NB4 (cell line): ENCODE results near the gene SLX4.

Experiments used
- DNase-seq: peaks from one replicate; pipeline ENCODE4 v3.0.0; 2010; ENCODE audit warnings: low read depth
- H3K4me3 ChIP-seq: one replicate; pipeline ENCODE4 v1.5.1; 2011; ENCODE audit warnings: mild to moderate bottlenecking, low read depth, low read length, moderate library complexity
- MYC ChIP-seq: IDR thresholded peaks from 2 replicates; pipeline ENCODE4 v1.6.1; 2011; ENCODE audit warnings: low read depth, low read length
- POLR2A ChIP-seq: IDR thresholded peaks from 2 replicates; pipeline ENCODE4 v1.6.1; 2011; ENCODE audit warnings: mild to moderate bottlenecking; ENCODE audit not compliant: insufficient read length; ENCODE audit errors: extremely low read depth
- TF ChIP-seq, protein P1 (sequence below): IDR thresholded peaks from one replicate; pipeline ENCODE4 v1.5.1; 2012; ENCODE audit warnings: low read depth, low read length
- TF ChIP-seq, protein P2 (sequence below): IDR thresholded peaks from 2 replicates; pipeline ENCODE4 v1.6.1; 2011; ENCODE audit warnings: low read depth, low read length

SLX4 gene

DNA sequence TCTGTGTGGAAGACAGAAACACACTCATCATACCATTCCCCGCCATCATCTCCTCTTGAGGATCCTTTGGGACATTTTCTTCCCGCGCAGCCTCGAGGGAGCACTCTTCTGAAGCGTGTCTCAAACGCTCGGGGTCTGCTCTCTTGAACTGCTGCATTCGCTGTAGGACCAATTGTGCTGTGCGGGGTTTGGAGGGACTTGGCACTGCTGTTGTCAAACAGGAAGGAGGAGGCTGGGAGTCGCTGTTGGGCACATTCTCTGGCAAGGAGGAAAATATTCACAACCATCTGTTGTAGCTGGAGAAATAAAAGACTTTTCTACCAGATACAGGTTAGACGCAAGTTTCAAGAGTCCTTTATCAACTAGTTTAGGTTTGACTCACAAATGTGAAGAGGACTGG lies 5.0 kb downstream of the SLX4 start:
- no peak overlapping the region for H3K4me3 ChIP-seq
- TF ChIP-seq MYC = no peak
- TF ChIP-seq, protein P1, sequence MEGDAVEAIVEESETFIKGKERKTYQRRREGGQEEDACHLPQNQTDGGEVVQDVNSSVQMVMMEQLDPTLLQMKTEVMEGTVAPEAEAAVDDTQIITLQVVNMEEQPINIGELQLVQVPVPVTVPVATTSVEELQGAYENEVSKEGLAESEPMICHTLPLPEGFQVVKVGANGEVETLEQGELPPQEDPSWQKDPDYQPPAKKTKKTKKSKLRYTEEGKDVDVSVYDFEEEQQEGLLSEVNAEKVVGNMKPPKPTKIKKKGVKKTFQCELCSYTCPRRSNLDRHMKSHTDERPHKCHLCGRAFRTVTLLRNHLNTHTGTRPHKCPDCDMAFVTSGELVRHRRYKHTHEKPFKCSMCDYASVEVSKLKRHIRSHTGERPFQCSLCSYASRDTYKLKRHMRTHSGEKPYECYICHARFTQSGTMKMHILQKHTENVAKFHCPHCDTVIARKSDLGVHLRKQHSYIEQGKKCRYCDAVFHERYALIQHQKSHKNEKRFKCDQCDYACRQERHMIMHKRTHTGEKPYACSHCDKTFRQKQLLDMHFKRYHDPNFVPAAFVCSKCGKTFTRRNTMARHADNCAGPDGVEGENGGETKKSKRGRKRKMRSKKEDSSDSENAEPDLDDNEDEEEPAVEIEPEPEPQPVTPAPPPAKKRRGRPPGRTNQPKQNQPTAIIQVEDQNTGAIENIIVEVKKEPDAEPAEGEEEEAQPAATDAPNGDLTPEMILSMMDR = no peak
- no peak for TF ChIP-seq POLR2A
- TF ChIP-seq, protein P2, sequence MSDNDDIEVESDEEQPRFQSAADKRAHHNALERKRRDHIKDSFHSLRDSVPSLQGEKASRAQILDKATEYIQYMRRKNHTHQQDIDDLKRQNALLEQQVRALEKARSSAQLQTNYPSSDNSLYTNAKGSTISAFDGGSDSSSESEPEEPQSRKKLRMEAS = no peak
- DNase-seq = no peak

DNA sequence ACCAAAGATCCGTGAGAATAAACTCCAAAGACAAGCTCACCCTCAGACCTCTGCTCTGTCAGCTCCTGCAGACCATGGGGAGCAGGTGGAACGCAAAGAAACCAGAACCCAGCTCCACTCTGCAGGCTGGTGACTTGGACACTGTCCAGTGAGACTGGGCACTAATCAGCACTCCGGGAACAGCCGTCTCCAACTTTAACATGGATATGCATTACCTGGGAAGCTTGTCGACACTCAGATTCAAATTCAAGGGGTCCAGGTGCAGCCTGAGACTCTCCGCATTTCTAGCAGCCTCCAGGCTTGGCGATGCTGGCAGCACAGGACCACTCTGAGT lies 9.1 kb downstream of the SLX4 start:
- no peak for DNase-seq
- no peak overlapping the region for H3K4me3 ChIP-seq
- TF ChIP-seq, protein P1 = no peak
- TF ChIP-seq POLR2A (no peak), MYC (no peak)
- TF ChIP-seq, protein P2 = no peak

DNA sequence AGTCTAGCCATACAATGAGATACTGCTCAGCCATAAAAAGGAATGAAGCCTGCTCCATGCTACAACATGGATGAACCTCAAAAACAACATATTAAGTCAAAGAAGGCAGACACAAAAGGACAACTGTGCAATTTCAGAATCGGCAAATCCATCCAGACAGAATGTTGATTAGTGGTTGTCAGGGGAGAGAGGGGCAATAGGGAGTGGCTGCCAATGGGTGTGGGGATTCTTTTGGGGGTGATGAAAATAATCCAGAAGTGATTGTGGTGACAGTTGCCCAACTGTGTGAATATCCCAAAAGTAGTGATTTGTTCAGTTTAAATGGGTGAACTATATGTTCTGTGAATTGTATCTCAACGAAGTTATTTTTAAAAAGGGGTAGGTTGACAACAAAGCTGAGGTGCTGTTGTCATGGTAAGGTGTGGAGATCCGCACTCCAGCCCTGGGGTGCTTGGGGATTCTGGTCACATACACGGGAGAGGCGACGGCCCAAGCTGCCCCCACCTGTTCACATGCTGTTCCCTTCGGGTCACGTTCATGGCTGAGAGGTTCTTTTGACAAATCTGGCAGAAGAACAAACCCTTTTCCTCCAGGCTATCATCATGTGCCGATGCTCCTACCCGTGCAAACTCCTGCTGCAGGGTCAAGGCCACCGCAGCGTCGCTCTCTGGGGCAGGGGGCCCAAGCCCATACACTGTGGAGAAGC lies 9.6 kb downstream of the SLX4 start:
- TF ChIP-seq, protein P2 = no peak
- no peak for TF ChIP-seq MYC
- no peak for TF ChIP-seq POLR2A
- TF ChIP-seq, protein P1 = no peak
- no peak for DNase-seq
- H3K4me3 ChIP-seq = no peak overlapping the region

DNA sequence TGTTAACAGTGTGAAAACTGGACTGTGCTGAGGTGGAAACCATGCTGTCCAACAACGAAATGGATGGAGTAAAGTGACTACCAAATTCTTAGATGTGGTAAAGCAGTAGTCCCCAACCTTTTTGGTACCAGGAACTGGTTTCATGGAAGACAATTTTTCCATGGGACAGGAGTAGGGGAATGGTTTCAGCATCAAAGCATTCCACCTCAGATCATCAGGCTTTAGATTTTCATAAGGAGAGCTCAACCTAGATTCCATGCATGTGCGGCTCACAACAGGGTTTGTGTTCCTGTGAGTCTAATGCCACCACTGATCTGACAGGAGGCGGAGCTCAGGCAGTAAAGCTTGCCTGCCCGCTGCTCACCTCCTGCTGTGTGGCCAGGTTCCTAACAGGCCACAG lies 11.5 kb downstream of the SLX4 start:
- no peak overlapping the region for H3K4me3 ChIP-seq
- DNase-seq = no peak
- TF ChIP-seq MYC = no peak
- TF ChIP-seq POLR2A = no peak
- TF ChIP-seq, protein P2 = no peak
- TF ChIP-seq, protein P1 = no peak

DNA sequence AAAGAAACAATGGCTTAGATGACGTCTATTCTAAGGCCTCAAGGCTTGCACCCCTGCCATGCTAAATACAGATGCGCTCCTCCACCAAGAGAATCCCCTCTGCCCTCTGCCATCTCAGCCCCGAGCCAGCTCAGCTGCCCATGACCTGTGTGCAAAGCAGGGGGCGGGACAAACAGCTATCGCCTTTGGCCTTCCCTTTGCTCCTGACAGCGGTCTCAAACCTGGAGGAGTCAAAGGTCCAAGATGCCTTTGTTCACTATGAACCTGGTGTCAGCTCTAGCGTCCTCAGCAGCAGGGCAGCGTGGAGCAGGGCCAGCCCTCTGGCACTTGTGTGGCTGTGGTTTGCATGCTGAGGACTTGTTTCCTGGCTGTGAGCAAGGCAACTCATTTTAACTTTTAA lies 12.3 kb downstream of the SLX4 start:
- TF ChIP-seq MYC (no peak), POLR2A (no peak)
- TF ChIP-seq, protein P1 = no peak
- TF ChIP-seq, protein P2 = no peak
- DNase-seq = no peak

DNA sequence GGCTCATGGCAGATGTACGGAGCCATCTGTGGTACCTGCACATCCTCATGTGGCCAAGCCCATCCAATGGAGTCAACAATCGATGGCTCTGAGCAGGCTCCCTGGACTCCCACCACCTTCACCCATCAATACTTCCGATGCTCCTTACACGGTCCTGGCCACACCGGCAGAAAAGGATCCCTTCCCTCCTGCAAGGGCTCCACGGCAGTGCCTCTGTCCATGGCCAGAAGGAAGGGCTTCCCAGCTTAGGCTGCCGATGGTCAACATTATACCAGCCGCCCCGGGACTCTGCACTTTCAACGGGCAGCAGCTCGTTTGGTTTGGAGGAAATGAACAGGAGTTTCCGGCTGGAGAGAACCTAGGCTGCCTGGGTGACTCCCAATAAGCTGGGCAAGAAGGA lies 13.2 kb downstream of the SLX4 start:
- H3K4me3 ChIP-seq = no peak overlapping the region
- no peak for DNase-seq
- no peak for TF ChIP-seq POLR2A
- TF ChIP-seq, protein P2 = no peak
- no peak for TF ChIP-seq MYC
- TF ChIP-seq, protein P1 = no peak

More for the DNA sequence above, 12.3 kb downstream of the SLX4 start:
- H3K4me3 ChIP-seq = no peak overlapping the region
